Limb (tissue), 2 donors: ENCODE results near the gene INSRR.

Source experiments
- DNase-seq, 2 donors: peaks; one replicate each; pipeline ENCODE4 v3.0.0-alpha.2; 2016; ENCODE audit errors: extremely low spot score in 2 of 2

INSRR gene

DNA sequence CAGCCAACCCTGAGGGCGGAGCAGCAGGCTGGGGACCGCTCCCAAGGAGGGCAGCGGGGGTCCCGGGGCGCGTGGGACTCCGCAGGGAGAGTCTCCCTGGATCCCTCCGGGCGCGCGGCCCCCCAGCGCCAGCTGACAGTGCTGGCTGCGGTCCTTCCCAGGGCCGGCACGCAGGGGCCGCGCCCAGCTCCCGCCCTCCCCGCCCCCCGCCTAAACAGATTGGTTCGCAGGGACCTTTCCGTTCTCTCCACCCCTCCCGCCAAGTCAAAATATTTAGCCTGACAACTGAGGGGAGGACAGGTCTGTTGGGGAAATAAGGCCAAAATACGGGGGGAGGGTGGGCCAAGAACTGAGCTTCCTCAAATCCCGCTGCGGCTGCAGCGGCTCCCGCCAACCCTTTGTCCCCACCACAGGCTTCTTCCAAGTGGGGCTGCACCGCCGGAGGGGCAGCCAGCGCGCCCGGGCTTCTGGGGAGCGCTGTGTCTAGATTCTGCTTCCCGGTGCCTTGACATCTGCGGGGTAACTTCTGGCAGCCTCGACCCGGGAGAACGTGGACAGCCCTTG lies at the start of gene INSRR:
Gene INSRR, minus strand, starts transcription at position 159 of the 564 bp plus-strand sequence. CDS start 496 bp downstream, outside the sequence.
- no peak for DNase-seq

GRCh38 chr1:156908541-156908940 lies 49.6 kb upstream of the INSRR start:
- no peak for DNase-seq

- DNase-seq = no peak
Measured at GRCh38 chr1:156906206-156906906, 47.4 kb upstream of the INSRR start.

DNA sequence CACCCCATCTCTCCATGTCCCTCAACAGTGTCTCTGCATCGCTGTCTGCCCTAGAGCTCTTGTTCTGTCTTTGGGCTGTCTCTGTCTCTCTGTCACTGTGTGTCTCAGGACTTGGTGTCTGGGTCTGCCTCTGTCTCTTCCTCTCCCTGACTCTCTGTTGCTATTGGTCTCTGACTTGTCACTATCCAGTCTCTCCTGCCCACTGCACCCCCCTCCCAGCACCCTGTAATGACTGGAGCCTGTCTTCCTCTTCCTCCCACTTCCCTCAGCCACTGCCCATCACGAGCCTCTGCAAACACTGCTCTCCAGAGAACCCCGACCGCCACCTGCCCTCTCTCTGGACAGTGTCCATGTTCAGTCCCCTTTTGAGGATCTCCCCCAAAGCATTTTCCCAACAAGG lies 46.7 kb upstream of the INSRR start:
- DNase-seq = no peak

DNA sequence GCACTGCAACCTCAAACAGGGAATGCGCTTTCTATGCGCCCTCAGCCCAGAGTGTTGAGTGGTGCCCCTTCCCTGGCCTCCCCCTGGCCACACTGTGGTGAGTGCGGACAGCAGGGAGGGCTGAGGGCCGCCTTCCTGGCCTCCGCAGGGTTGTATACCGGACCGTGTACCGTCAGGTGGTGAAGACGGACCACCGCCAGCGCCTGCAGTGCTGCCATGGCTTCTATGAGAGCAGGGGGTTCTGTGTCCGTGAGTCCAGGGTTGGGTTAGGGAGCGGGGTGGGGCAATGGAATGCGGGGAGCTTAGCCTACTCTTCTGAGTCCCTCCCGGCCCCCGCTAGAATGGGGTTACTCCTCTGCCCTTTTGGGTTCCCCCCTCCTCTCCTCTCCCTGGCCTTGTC lies 46.3 kb upstream of the INSRR start:
- no peak for DNase-seq

- no peak for DNase-seq
Measured at GRCh38 chr1:156904187-156904959, 45.5 kb upstream of the INSRR start.

DNA sequence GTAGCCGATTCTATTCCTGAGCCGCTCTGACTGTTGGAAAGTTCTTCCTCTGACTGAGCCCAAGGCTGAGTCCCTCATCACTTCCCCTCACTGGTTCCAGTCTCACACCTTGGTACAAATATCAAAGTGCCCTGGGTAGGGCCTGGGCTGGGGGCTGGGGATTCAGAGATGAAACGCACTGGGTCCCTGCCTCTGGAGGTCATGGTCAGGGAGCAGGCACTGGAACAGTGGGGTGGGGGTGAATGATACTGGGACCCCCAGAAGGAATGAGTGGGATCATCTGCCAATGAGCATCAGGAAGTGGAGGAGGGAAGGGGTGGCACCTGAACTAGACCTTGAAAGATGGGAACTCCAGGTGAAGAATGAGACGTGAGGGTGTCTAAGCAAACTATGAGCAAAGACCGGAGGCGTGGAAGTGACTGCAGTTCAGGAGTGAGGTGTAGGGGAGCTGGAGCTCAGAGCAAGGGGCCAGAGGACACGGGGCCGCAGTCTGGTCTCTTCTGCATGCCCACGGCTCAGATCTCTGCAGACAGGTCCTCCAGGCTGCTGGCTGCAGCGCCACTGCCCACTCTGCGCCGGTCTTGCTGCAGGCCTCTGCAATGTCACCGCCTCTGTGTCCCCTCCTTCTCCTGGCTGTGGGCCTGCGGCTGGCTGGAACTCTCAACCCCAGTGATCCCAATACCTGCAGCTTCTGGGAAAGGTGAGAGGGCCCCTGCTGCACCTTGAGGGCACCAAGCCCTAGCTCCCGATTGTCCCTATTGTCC lies 44.6 kb upstream of the INSRR start:
- no peak for DNase-seq

DNA sequence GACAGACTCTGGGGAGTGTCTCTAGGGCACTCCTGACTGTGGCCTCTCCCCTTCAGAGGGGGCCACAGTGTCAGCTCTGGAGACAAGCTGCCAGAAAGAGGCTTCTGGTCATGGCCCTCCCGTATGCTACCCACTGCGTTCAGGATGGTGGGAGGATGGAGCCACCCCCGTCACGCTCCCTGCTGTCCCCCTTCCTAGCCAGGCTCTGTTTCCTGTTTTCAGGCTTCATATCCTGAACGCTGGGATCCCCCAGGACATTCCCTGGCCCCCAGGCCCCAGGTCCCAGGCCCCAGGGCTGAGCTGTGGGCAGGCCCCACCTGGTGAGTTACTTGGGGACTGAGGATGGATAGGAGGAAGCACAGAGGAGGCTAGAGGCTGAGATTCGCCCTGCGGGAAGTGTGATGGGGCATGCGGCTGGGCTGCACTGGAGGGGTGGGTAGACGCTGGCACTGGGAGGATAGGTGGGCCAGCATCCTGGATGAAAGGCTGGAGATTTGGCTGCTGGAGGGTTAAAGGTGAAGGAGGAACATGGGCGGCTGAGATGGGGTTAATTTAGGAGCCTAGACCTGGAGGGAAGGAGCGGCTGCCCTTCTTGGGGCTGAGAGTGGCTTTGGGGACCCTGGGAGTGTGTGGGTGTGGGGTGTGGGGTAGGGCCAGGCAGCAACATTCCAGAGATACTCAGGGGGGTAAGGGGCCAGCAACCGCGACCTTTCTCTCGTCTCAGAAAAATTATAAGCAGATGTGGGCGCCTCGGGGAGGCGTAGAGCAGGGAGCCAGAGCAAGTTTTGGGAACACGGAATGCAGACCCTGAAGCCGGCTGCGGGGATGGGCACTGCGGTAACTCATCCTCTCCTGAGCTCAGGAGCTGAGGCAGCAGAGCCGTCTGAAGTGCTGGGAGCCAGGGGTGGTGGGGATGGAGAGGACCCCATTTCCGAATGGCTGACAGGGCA lies 43.3 kb upstream of the INSRR start:
- DNase-seq = no peak

DNA sequence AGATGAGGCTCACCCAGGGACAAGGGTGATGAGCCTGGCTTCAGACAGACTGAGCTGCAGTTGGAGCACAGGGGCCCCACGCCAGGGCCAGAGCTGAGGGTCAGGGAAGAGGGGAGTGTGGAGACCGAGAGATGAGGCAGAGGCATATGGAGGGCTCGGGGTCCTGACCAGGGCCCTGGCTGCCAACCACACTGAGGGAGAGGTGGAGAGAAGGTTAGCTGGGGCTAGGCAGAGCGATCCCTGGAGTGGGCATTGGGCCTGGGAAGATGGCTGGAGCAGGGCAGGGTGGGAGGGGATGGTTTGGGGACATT lies 42.6 kb upstream of the INSRR start:
- DNase-seq = no peak

GRCh38 chr1:156900896-156901589 lies 42.1 kb upstream of the INSRR start:
- no peak for DNase-seq

DNA sequence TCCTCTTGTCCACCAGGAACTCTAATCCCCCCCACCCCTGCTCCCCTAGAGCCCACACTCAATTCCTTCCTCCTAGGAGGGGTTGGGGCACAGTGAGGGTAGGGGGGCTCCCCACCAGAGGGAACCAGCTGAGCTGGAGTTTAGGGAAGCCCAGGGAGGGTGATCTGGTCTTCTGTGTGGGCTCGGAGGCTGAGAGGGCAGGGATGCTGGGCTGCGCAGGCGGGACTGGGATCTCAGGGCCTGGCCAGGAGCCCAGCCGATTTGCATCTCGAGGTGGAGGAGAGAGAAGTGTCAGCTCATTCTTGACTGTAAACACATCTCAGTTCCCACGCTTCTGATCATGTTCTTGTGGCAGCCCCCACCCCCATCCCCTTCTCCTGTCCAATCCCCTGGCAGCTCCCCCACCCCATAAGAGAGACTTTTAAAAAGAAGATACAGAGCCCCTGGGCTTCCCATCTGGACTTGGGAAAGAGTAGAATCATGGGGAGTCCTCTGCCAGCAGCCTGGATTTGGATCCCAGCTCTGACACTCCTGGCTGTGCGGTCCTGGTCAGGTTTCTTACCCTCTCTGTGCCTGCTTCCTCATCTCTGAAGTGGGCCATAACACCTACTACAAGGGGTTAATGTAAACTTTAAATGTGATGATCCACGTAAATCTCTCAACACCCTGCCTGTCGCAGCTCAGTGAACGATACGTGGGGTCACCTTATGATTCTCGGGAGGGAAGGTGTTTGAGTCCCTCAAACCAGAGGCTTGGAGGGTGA lies 41.2 kb upstream of the INSRR start:
- DNase-seq = no peak

- DNase-seq = no peak
Measured at GRCh38 chr1:156898971-156899664, 40.2 kb upstream of the INSRR start.

- no peak for DNase-seq
Measured at GRCh38 chr1:156898161-156898566, 39.2 kb upstream of the INSRR start.

DNA sequence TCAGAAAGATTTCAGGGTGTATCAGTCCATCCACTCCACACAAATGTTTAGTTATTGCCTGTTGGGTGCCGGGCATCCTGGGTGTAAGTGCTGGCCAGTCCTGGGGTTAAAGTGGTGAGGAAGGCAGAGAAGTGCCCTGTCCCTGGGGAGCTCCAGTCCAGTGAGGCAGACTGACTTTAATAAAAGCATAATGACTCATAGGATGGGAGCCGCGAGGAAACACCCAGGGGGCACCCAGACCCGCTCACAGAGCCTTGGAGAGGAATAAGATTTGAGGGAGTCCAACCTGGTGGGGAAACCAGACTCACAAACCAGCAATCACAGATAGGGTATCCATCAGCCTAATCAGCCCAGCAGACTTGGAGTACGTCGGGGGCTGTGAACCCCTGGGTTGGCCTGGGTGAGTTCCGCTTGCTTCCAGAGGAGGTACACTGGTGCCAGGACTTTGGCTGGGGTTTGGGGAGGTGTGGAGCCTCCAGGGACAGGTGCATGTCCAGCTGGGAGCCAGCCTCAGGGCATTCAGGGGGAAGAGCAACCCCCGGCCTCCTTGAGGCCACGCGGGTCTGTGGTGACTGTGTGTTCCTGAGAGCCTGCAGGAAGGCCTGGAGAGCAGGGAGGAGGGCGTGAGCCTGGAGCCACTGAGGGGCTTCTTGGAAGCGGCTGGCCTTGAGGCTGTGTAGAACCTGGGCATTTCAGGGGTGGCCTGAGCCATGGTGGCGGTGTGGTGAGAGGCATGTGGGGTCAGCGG lies 38.3 kb upstream of the INSRR start:
- DNase-seq = no peak

DNA sequence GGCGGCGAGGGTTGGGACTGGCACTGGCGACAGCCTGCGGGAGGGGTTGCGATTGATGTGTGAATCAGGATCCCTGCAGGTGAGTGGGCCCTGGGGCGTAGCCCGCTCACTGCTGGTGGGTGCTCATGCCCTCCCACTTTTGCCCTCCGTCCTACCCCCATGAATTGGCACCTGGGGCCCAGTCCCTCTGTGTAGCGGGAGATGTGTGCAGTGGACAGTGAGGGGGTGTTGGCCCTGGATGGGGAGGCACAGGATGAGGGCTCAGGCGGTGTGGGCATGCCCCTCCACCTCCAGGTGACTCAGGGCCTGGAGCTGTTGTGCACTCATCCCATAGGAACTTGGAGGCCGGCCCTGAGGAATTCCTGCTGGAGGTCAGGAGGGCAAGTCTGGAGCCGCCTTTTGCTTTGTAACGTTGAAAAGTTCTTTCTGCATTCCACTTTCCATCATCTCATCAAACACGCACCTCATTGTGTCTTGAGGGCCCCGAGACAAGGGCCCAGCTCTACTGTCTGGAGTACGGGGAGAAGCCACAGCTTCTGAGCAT lies 37.6 kb upstream of the INSRR start:
- DNase-seq = no peak

- no peak for DNase-seq
Measured at GRCh38 chr1:156895927-156896326, 37.0 kb upstream of the INSRR start.

DNA sequence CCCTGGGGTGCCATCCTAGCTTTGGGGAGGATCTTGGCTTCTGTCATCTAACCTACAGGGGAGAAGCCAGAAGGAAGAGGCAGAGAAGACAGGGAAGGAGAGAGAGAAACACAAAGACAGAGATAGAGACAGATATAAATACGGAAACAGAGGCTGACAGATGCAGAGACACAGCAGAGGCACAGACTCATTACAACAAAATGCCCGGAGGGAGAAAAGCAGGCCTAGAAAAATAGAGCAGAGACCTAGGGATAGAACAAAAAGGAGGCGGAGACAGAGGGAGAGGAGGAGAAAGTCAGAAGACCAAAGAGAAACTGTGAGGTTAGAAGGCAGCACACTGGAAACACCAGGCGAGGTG lies 36.5 kb upstream of the INSRR start:
- DNase-seq = no peak
